ENCODE measurements around the gene DOCK2. TPM values are rescaled to one million over a fixed set of nuclear protein-coding genes. Genes with fewer than 3 reads are reported as not detected.

The DOCK2 gene
- polyA plus RNA-seq, 1 of the 3 experiments (the other 2 are of a cell fraction) = 3.8 TPM

- H3K4me1 ChIP-seq (ENCODE audit: control insufficient read depth in 1 of 2, insufficient read depth in 2 of 2, low read depth in 1 of 2, low read length in 1 of 2) = no peaks in the 10 kb centered on the region
- H3K9me2 ChIP-seq = no peaks in the 10 kb centered on the region
- H3K79me2 ChIP-seq (ENCODE audit: insufficient read depth) = no peaks in the 10 kb centered on the region
- no peak overlapping the region for H3K4me3 ChIP-seq (ENCODE audit: low read depth in 2 of 2, low read length in 1 of 2)
- H3K4me2 ChIP-seq = no peak overlapping the region
- CTCF ChIA-PET = interaction anchor here (0.7 to 1.6 kb wide), 4 partner anchors 8 to 357 kb away, joined by 3 to 4 read pairs (median 4); no protein-coding TSS in a partner anchor
- no peak overlapping the region for H3K27ac ChIP-seq (ENCODE audit: low read depth in 2 of 2, low read length in 1 of 2)
- 20% methylated on average over 1 of the region's 1 CpG for WGBS (ENCODE audit: low lambda C conversion rate)
- H2AFZ ChIP-seq (ENCODE audit: low read depth) = no peak overlapping the region
- TF ChIP-seq USF2 (IDR thresholded peaks at IDR 0.05; ENCODE audit: borderline replicate concordance, low read depth, low read length) (no peak), RFX5 (IDR thresholded peaks at IDR 0.05; ENCODE audit: low read length) (no peak), CTCF (IDR thresholded peaks at IDR 0.05) (no peak), GABPA (IDR thresholded peaks at IDR 0.05; ENCODE audit: low read depth) (no peak), MAX (IDR thresholded peaks at IDR 0.05; ENCODE audit: low read depth) (no peak), PBX3 (IDR thresholded peaks at IDR 0.05) (no peak), MXI1 (IDR thresholded peaks at IDR 0.05; ENCODE audit: low read depth, low read length) (no peak), TAF1 (IDR thresholded peaks at IDR 0.05; ENCODE audit: borderline replicate concordance, low read depth, low read length) (no peak), NRF1 (IDR thresholded peaks at IDR 0.05; ENCODE audit: low read depth, low read length) (no peak), MEF2A (IDR thresholded peaks at IDR 0.05; ENCODE audit: borderline replicate concordance, low read depth) (no peak)
- H3K27me3 ChIP-seq (ENCODE audit: insufficient read depth) = no peaks in the 10 kb centered on the region
- no peaks in the 10 kb centered on the region for H3F3A ChIP-seq (replicated peaks; ENCODE audit: insufficient read depth)
- no peaks in the 10 kb centered on the region for H4K20me1 ChIP-seq (ENCODE audit: insufficient read depth)
- no peaks in the 10 kb centered on the region for H3K36me3 ChIP-seq (replicated peaks in 1 of 2; ENCODE audit: control insufficient read depth in 1 of 2, insufficient read depth in 2 of 2, low read length in 1 of 2)
- no peaks in the 10 kb centered on the region for H3K9me3 ChIP-seq
- H3K9ac ChIP-seq = no peak overlapping the region
- POLR2A ChIA-PET = no interaction called here
- no peak for DNase-seq
These were observed 422.1 kb downstream of the DOCK2 start for GRCh38 chr5:170059221-170059620.

- ChIA-PET POLR2A (no interaction called here), CTCF (interaction anchor here (0.9 kb wide), 1 partner anchor 365 kb away, joined by 3 read pairs; no protein-coding TSS in a partner anchor)
- no peaks in the 10 kb centered on the region for H3K27me3 ChIP-seq (ENCODE audit: insufficient read depth)
- H3K4me3 ChIP-seq (ENCODE audit: low read depth in 2 of 2, low read length in 1 of 2) = no peak overlapping the region
- H3K9ac ChIP-seq = no peak overlapping the region
- TF ChIP-seq TCF12 (IDR thresholded peaks at IDR 0.05) (no peak), POLR2AphosphoS5 (IDR thresholded peaks at IDR 0.05; ENCODE audit: low read depth, low read length) (no peak), USF1 (IDR thresholded peaks at IDR 0.05; ENCODE audit: borderline replicate concordance, low read depth) (no peak), CTCF (IDR thresholded peaks at IDR 0.05) (no peak), YY1 (IDR thresholded peaks at IDR 0.05; ENCODE audit: low read depth) (no peak), SMC3 (IDR thresholded peaks at IDR 0.05; ENCODE audit: low read depth, low read length) (no peak), GABPA (IDR thresholded peaks at IDR 0.05; ENCODE audit: low read depth) (no peak), FOXJ3 (CRISPR knock-in tag; IDR thresholded peaks at IDR 0.05) (no peak), IRF3 (IDR thresholded peaks at IDR 0.05; ENCODE audit: low read depth, low read length) (no peak)
- no peaks in the 10 kb centered on the region for H3K36me3 ChIP-seq (replicated peaks in 1 of 2; ENCODE audit: control insufficient read depth in 1 of 2, insufficient read depth in 2 of 2, low read length in 1 of 2)
- no peaks in the 10 kb centered on the region for H3K4me1 ChIP-seq (ENCODE audit: control insufficient read depth in 1 of 2, insufficient read depth in 2 of 2, low read depth in 1 of 2, low read length in 1 of 2)
- no peaks in the 10 kb centered on the region for H3K79me2 ChIP-seq (ENCODE audit: insufficient read depth)
- no peaks in the 10 kb centered on the region for H3K9me2 ChIP-seq
- no peak for DNase-seq
- no peak overlapping the region for H2AFZ ChIP-seq (ENCODE audit: low read depth)
- H4K20me1 ChIP-seq (ENCODE audit: insufficient read depth) = no peaks in the 10 kb centered on the region
- H3F3A ChIP-seq (replicated peaks; ENCODE audit: insufficient read depth) = no peaks in the 10 kb centered on the region
- no peaks in the 10 kb centered on the region for H3K9me3 ChIP-seq
- no peak overlapping the region for H3K4me2 ChIP-seq
- H3K27ac ChIP-seq (ENCODE audit: low read depth in 2 of 2, low read length in 1 of 2) = no peak overlapping the region
These were observed 430.1 kb downstream of the DOCK2 start for GRCh38 chr5:170067152-170067551.

All from SK-N-SH (cell line).